Left ventricle myocardium inferior (tissue), 1 donor: ENCODE results near the gene CD86. TPM values are rescaled to one million over a fixed set of nuclear protein-coding genes. Genes with fewer than 3 reads are reported as not detected.

ENCODE experiments used
- DNase-seq: peaks from one replicate; pipeline ENCODE4 v3.0.0-alpha.2; 2020
- H3K27ac ChIP-seq: fragments of 200-600 bp; replicated peaks from 2 replicates; pipeline ENCODE4 v1.8.0; 2021
- H3K27me3 ChIP-seq: fragments of 200-600 bp; 2 replicates; pipeline ENCODE4 v1.8.0; 2021; ENCODE audit warnings: low read depth
- H3K36me3 ChIP-seq: fragments of 200-600 bp; 2 replicates; pipeline ENCODE4 v1.8.0; 2021
- H3K4me1 ChIP-seq: fragments of 200-600 bp; 2 replicates; pipeline ENCODE4 v1.8.0; 2021
- H3K4me3 ChIP-seq: fragments of 200-600 bp; 2 replicates; pipeline ENCODE4 v1.8.0; 2021; ENCODE audit warnings: mild to moderate bottlenecking, moderate library complexity
- H3K9me3 ChIP-seq: fragments of 200-600 bp; replicated peaks from 2 replicates; pipeline ENCODE4 v1.8.0; 2021
- CTCF ChIP-seq: fragments of 200-600 bp; IDR thresholded peaks from 2 replicates; pipeline ENCODE4 v1.8.0; 2021; ENCODE audit warnings: antibody characterized with exemption, mild to moderate bottlenecking, borderline replicate concordance
- intact Hi-C: fragments of 100-400 bp; cut with micrococcal nuclease; formaldehyde crosslinking; loops from one replicate; pipeline ENCODE4 v1.11.0; 2022
- total RNA-seq: library from RNA; stranded (reverse); fragmentation: NEBNext Ultra II Directional; extraction: Animal tissue kit (Norgen Biotek cat#: 25700); gene quantifications from one replicate; pipeline ENCODE4 v1.2.1, GENCODE V29; 2021
- donor health status: DM: no; HTN: yes; CAD: no; lungs with severe emphysema.

Gene CD86
- total RNA-seq, 1 donor from 2014 or later, result 3.6 TPM

- no peak for DNase-seq
- Histone ChIP-seq H3K27me3 (no peaks in the 10 kb centered on the region), H3K4me1 (no peaks in the 10 kb centered on the region), H3K4me3 (no peak overlapping the region), H3K27ac (no peak overlapping the region), H3K36me3 (no peaks in the 10 kb centered on the region), H3K9me3 (no peaks in the 10 kb centered on the region)
- no peak for TF ChIP-seq CTCF
- intact Hi-C loops, result no loop called here
Measured at GRCh38 chr3:122058294-122058693, 3.1 kb downstream of the CD86 start.

- no peaks in the 10 kb centered on the region for H3K4me1 ChIP-seq
- DNase-seq, result no peak
- H3K36me3 ChIP-seq, result no peaks in the 10 kb centered on the region
- H3K27ac ChIP-seq, result no peak overlapping the region
- intact Hi-C loops, result no loop called here
- H3K27me3 ChIP-seq, result no peaks in the 10 kb centered on the region
- no peaks in the 10 kb centered on the region for H3K9me3 ChIP-seq
- no peak overlapping the region for H3K4me3 ChIP-seq
- no peak for TF ChIP-seq CTCF
Measured at GRCh38 chr3:122060040-122060698, 5.0 kb downstream of the CD86 start.

- no peak for DNase-seq
- Histone ChIP-seq H3K36me3 (no peaks in the 10 kb centered on the region), H3K4me1 (no peaks in the 10 kb centered on the region), H3K27ac (no peak overlapping the region), H3K4me3 (no peak overlapping the region), H3K9me3 (no peaks in the 10 kb centered on the region), H3K27me3 (no peaks in the 10 kb centered on the region)
- intact Hi-C loops, result no loop called here
- no peak for TF ChIP-seq CTCF
Measured at GRCh38 chr3:122063908-122064307, 8.7 kb downstream of the CD86 start.

GRCh38 chr3:122064326-122064725, 9.2 kb downstream of the CD86 start:
- H3K27ac ChIP-seq, result no peak overlapping the region
- H3K4me3 ChIP-seq, result no peak overlapping the region
- no peaks in the 10 kb centered on the region for H3K27me3 ChIP-seq
- no peaks in the 10 kb centered on the region for H3K9me3 ChIP-seq
- no peak for DNase-seq
- intact Hi-C loops, result no loop called here
- no peaks in the 10 kb centered on the region for H3K4me1 ChIP-seq
- TF ChIP-seq CTCF, result no peak
- no peaks in the 10 kb centered on the region for H3K36me3 ChIP-seq

GRCh38 chr3:122066331-122067213, 11.4 kb downstream of the CD86 start:
- no peaks in the 10 kb centered on the region for H3K4me1 ChIP-seq
- no peak for DNase-seq
- H3K27ac ChIP-seq, result no peak overlapping the region
- intact Hi-C loops, result no loop called here
- no peak overlapping the region for H3K4me3 ChIP-seq
- H3K36me3 ChIP-seq, result no peaks in the 10 kb centered on the region
- no peaks in the 10 kb centered on the region for H3K27me3 ChIP-seq
- H3K9me3 ChIP-seq, result no peaks in the 10 kb centered on the region
- no peak for TF ChIP-seq CTCF
